Cortex of kidney (tissue), 1 donor: ENCODE measurements around the gene IL17D.
"Not testable (repeated sequence)": the region's sequence is repeated elsewhere in the genome, so short reads cannot be mapped to it uniquely, and the experiment has no call there.

Experiments used
- DNase-seq: peaks from one replicate; lab custom pipeline; 2025; lab: John Stamatoyannopoulos, UW

The IL17D gene, protein sequence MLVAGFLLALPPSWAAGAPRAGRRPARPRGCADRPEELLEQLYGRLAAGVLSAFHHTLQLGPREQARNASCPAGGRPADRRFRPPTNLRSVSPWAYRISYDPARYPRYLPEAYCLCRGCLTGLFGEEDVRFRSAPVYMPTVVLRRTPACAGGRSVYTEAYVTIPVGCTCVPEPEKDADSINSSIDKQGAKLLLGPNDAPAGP

DNA sequence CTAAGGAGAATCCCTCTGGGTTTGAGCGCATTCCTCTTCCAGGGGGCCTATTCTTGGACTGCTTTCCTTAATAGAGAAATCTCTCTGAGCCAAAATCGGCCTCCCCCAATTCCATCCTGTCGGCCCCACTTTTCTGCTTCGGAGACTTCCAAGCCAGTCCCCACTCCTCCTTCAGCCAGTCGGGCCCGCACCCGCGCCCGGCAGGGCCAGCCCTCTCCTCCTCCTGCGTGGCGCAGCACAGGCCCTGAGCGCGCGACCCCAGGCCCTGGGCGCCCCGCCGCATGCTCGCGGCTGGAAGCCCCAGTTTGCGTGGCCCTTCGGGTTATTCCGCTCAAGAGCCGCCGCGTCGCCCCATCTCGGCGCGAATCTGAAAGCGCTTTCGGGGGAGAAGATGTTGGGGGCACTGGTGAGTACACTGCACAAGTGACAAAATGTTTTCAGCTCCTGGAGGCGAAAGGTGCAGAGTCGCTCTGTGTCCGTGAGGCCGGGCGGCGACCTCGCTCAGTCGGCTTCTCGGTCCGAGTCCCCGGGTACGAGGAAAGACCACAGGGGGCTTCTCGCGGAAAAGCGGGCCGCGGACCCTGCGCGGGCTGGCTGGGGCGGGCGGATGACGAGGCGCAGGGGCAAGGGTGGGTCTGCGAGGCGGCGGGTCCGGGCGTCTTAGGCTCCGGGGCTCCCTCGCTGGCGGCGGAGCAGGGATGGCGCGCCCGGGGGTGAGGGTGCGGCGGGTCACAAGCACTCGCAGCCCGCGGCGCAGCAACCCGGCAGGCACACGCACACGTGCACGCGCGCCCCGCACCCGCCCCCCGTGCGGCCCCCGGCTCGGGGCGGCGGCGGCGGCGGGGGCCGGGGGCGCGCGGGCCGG is at the start of gene IL17D:
Gene IL17D (plus strand): TSS at position 785 of the 865 bp plus-strand sequence. CDS start 303 bp downstream, outside the sequence.
- DNase-seq = no peak

- DNase-seq = no peak
These were observed 49.3 kb upstream of the IL17D start for GRCh38 chr13:20654156-20654555.

DNA sequence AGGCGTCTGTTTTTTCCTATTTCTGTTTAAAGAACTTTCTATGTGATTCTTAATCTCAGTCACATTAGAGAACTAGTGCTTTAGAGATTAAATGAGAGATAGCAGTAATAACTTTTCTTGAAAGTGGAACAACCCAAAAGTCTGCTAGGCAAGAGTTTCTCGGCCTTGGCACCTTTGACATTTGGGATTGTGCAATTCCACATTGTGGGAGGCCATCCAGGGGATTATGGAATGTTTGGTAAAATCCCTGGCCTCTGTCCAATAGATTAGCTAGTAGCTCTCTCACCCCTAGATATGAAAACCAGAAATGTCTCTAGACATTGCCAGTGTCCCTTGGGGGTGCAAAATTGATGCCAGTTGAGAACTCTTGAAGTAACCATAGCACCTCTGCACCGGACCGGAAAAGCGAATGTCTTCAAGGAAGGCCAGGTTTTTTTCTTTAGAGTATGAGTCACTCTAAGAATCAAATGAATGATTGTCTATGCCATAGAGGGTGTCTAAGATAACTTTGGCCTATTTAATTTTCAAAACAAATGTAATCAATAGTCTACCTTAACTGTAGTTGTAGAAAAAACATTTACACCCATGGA is 45.0 kb upstream of the IL17D start:
- DNase-seq = no peak

- DNase-seq = no peak
These were observed 39.1 kb upstream of the IL17D start for GRCh38 chr13:20664351-20664750.

DNA sequence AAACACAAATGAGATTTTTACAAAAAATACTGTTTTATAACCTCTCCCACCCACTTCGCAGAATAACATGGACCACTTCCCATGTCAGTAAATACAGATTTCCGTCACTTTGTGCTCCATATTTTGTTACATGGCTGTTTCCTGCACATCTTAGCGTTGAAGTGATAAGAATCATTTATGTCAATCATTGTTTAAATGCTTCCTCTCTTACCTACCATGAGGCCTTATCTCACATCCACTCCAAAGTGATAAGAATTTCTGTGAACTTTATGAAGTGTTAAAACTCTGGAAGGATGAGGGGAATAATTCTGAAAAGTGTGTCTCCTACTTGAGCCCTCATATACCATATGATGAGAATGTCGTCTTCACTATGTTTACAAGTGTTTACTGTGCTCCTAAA is 36.6 kb upstream of the IL17D start:
- no peak for DNase-seq

DNA sequence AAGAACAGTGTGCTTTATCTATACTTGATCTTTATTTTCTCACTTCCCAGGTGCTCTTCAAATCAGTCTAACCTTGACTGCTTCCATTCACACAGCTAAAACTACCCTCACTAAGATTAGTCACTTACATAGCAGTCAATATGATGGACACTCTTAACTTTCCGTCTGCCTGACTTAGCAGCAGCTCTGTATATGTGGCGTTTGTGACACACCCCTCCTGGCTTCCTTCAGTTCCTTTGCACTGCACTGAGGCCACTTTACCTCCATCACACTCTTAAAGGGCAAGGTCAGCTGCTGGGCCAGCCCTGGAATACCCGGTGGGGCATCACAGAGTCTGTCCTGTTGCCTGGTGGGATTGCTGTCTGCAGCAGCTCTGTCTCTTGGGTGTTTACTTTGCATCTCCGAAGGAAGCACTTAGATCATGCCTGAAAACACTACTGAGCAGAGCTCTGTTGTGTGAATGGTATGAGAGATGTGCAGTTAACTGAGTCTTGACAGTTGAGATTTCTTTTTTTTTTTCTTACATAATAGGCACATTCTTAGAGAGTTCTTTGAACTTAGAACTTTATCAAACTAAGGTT is 35.6 kb upstream of the IL17D start:
- no peak for DNase-seq

DNA sequence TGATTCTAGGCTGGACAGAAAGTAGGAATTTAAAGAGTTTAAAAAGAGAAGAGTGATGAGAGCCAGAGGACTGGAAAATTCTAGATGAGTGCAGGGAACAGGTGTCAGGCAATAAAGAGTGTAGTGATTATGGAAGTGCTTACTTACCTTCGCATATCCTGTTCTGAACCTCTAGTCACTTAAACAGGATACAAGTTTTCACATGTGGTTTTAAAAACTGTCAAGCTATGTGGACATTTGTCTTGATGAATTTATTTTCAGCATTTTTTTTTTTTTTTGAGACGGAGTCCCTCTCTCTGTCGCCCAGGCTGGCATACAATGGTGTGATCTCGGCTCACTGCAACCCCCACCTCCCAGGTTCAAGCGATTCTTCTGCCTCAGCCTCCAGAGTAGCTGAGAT is 34.3 kb upstream of the IL17D start:
- DNase-seq = no peak

DNA sequence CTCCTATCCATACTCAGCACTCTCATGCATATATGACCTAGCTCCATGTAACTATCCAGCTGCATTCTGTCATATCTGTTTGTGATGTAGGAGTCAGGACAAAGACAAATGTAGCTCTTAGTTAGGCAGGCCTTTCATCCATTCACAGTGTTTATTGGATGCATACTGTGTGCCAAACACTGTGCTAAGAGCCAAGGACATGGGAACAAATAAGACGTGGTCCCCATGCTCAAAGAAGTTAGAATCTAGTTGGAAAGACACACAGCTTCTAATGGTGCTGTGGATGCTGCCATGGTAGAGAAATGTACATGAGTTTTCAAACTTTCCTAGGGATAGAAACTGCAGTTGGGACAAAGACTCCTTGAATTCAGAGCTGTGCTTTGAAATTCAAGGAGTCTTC is 31.7 kb upstream of the IL17D start:
- no peak for DNase-seq

DNA sequence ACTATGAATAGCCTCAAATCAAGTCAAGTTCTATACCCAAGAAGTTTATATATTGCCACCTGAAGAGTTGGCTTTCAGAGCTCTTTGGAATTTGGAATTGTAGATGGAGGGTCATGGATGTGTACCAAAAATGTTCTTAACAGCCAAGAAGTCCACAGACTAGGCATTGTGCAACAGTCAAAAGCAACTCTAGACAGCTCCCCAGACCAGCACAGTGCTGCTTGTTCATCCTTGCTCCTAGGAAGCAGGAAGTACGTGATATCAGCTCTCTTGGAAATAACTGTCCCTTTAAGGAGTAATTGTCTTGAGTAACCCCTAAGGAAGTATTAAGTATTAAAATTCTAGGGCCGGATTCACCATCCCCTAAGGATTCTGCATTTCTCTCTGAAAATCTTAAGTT is 30.7 kb upstream of the IL17D start:
- no peak for DNase-seq

DNA sequence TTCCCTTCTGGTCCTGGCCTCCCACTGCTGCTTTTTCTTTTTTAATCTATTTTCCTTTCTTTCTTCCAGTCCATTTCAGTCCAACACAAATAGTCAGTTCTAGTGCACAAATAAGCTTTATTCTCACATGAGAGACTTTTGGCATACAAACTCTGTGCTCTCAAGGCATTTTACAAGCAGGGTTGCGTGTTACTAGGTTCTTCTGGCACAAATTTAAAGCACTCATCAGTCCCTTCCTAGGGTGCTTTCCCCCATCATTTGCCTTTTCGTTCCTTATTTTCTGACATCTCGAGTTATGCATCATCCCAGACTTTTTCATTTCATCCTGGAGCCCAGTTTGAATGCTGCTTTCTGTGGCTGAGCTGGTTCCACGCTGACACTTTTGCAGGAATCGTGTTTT is 29.8 kb upstream of the IL17D start:
- DNase-seq = no peak

DNA sequence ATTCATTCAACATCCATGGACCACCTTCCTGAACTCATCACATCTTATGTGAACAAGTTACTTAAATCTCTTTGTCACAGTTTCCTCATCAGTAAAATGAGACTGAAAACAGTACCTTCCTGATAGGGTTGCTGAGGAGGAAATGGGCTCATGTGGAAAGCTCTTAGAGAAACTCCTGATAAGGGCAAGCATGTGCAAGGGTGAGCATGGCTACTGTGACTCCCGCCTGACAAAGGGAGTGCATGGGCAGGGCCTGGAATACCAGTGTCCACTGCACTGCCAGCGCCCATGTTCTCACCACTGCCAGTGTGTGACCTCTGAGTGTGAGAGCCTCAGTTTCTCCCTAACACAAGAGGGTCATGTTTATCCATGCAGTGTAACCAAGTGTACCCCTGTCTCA is 27.3 kb upstream of the IL17D start:
- no peak for DNase-seq

- not testable (repeated sequence) for DNase-seq
These were observed 24.9 kb upstream of the IL17D start for GRCh38 chr13:20678606-20679005.

- no peak for DNase-seq
These were observed 23.6 kb upstream of the IL17D start for GRCh38 chr13:20679879-20680278.

- DNase-seq = no peak
These were observed 23.0 kb upstream of the IL17D start for GRCh38 chr13:20680416-20681080.

DNA sequence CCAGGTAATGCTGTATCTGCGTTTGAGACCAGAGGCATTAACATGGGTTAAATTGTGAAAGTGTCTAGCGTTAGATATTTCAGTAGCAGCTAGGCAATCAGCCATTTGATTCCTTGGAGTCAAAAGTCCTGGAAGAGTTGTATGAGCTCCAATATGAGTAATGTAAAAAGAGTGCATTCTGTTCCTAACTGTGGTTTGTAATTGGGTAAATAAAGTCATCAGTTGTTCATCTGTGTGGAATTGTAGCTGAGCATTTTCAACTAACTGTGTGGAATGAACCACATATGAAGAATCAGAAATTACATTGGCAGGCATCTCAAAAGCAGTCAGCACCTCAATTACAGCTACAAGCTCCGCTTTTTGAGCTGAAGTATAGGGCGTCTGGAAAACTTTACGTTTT is 22.0 kb upstream of the IL17D start:
- not testable (repeated sequence) for DNase-seq

GRCh38 chr13:20682061-20682460 is 21.4 kb upstream of the IL17D start:
- DNase-seq = no peak

DNA sequence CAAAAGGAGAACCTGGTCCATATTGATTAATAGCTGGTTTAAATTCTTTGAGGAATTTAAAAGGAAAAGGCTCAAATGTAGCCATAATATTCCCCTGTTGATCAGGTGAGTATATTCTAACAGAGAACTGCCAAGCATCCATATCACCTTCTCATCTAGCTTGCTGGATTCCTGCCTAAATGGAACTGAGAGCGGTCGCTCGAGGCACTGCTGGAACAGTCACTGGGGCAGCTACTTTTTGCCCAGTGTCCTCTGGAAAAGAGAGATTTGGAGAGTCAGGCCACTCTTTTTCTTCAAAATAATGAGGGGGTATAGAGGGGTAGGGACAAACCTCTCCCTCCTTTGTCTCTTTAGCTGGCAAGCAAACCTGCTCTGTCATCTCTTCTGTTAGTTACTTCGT is 19.5 kb upstream of the IL17D start:
- DNase-seq = no peak

- DNase-seq = no peak
These were observed 19.0 kb upstream of the IL17D start for GRCh38 chr13:20684546-20684945.

GRCh38 chr13:20685092-20685491 is 18.4 kb upstream of the IL17D start:
- no peak for DNase-seq

DNA sequence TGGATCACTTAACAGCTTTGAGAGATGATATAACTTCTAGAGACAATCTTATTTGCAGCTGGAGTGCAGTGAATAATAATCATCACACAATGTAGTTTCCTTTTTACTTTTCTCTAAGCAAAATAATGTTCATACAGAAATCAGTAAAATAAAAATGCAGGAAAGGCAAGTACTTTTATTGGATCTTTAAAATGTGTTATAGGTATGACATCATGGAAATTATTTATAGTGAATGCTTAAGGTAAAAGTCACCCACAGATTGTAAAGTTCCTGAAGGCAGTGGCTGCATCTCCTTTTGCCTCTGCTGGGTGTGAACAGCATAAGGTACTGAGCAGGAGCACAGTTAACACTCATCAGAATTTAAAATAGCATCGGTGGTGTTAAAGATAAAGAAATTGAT is 17.3 kb upstream of the IL17D start:
- no peak for DNase-seq

DNA sequence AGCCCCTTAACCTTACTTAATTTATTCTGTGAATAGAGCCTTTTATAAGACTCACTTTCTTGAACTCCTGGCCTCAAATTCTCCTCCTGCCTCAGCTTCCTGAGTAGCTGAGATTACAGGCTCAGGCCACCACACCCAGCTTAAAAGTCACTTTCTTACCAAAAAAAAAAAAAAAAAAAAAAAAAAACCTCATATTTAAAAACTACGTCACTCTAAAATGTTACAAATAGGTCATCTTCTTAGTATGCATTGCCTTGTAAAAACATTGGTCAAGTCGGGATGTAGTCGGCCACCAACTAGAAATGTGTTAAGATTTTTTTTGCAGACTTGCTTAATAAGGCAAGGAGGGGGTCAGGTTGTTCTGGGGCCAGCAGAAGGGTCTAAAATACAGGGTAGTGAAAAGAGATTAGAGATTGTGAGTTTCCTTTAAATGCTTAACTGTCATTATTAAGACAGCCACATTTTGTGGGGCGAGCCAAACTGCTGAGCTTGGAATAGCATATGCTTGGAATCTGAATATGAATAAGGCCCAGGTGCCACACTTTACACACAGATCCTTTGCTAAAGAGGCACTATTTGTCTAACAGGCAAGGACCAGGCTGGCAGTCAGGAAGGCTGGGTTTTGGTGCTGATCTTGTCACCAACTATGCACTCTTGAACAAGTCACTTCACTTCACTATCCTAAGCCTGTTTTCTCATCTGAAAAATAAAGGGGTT is 16.5 kb upstream of the IL17D start:
- no peak for DNase-seq

- no peak for DNase-seq
These were observed 14.2 kb upstream of the IL17D start for GRCh38 chr13:20689291-20689690.
